SH-SY5Y (cell line): ENCODE results near the gene CABS1.

Source experiments
- GATA2 ChIP-seq: IDR thresholded peaks from 2 replicates; pipeline ENCODE4 v1.6.1; 2011; ENCODE audit warnings: mild to moderate bottlenecking, low read depth, low read length
- GATA3 ChIP-seq: IDR thresholded peaks from 2 replicates; pipeline ENCODE4 v1.6.1; 2011; ENCODE audit warnings: low read depth, mild to moderate bottlenecking, low read length, moderate library complexity

GRCh38 chr4:70291341-70291740, 43.4 kb upstream of the CABS1 start:
- TF ChIP-seq GATA3 (no peak), GATA2 (no peak)
